OCI-LY3 (cell line): ENCODE results near the gene HAPLN3.

Experiments used
- CTCF ChIP-seq: fragments of 200-600, 300-600 bp; sonication (generic); IDR thresholded peaks from 2 replicates; pipeline ENCODE4 v1.5.1; 2014; ENCODE audit warnings: antibody characterized with exemption, low read length, low read depth
- EZH2phosphoT487 ChIP-seq: fragments of 200-600 bp; shearing (Covaris generic); IDR thresholded peaks from 2 replicates; pipeline ENCODE4 v1.6.1; 2018; ENCODE audit warnings: antibody characterized with exemption, mixed run types, low read depth

GRCh38 chr15:88908697-88909621 lies 13.6 kb upstream of the HAPLN3 start:
- TF ChIP-seq CTCF = no peak
- no peak for TF ChIP-seq EZH2phosphoT487
